ENCODE data around the gene UAP1.

DNA sequence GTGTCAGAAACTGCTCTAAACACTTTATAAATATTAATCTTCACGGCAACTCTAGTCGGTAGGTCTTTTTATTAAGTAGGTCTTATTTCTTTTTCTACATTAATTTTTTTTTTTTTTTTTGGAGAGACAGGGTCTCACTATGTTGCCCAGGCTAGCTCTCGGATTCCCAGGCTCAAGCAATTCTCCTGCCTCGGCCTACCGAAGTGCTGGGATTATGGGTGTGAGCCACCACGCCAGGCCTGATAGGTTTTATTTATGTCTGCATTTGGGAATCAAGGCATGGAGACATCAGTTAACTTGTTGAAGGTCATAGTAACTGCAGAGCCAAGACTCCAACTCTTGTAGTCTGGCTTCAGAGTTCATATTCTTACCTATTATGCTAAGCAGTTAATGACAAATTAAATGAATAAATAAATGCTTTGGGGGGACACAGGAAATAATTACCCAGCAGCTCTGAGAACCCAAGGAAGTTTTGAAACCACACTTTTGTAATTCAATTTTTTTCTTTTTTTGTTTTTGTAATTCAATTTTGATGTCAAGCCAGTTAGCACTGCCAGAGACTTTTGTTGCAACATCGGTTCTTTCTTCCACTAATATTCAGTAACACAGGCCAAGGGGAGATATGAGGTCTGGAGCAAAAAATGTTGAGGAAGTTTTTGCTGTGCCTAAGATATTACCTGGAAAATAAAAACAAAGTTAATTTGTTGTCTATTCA, 9.4 kb upstream of the UAP1 start:
- no peak for TF ChIP-seq POLR2A (IDR thresholded peaks at IDR 0.05)
- TF ChIP-seq, protein P1, sequence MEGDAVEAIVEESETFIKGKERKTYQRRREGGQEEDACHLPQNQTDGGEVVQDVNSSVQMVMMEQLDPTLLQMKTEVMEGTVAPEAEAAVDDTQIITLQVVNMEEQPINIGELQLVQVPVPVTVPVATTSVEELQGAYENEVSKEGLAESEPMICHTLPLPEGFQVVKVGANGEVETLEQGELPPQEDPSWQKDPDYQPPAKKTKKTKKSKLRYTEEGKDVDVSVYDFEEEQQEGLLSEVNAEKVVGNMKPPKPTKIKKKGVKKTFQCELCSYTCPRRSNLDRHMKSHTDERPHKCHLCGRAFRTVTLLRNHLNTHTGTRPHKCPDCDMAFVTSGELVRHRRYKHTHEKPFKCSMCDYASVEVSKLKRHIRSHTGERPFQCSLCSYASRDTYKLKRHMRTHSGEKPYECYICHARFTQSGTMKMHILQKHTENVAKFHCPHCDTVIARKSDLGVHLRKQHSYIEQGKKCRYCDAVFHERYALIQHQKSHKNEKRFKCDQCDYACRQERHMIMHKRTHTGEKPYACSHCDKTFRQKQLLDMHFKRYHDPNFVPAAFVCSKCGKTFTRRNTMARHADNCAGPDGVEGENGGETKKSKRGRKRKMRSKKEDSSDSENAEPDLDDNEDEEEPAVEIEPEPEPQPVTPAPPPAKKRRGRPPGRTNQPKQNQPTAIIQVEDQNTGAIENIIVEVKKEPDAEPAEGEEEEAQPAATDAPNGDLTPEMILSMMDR (IDR thresholded peaks at IDR 0.05), result no peak

All from thyroid gland (tissue), 4 donors.